GM23338 (cell line): Measurements from ENCODE around the gene TRAF3. TPM values are rescaled to one million over a fixed set of nuclear protein-coding genes. Genes with fewer than 3 reads are reported as not detected.

Experiments used
- ATAC-seq: fragments of 200-7000 bp; cut with Tn5 transposase; 3 replicates; pipeline ENCODE4 v1.9.1; 2020
- DNase-seq: peaks from one replicate; pipeline ENCODE4 v3.0.0-alpha.2; 2015; ENCODE audit warnings: low spot score
- H2AFZ ChIP-seq: fragments of 200-600 bp; sonication (generic); 2 replicates; pipeline ENCODE4 v1.8.0; 2016; ENCODE audit warnings: antibody characterized with exemption, mild to moderate bottlenecking, moderate library complexity
- H3F3A ChIP-seq: fragments of 200-600 bp; sonication (generic); replicated peaks from 2 replicates; pipeline ENCODE4 v1.8.0; 2017; ENCODE audit warnings: antibody characterized with exemption, mixed run types, low read depth
- H3K27ac ChIP-seq: fragments of 200-600 bp; sonication (generic); 2 replicates; pipeline ENCODE4 v1.6.1; 2016; ENCODE audit warnings: low read depth
- H3K27me3 ChIP-seq: fragments of 200-600 bp; sonication (generic); 2 replicates; pipeline ENCODE4 v1.8.0; 2016; ENCODE audit warnings: mild to moderate bottlenecking, mixed run types, moderate library complexity; ENCODE audit not compliant: insufficient read depth
- H3K36me3 ChIP-seq: fragments of 200-600 bp; sonication (generic); 2 replicates; pipeline ENCODE4 v1.8.0; 2016; ENCODE audit warnings: mild to moderate bottlenecking; ENCODE audit not compliant: insufficient read depth
- H3K4me1 ChIP-seq: fragments of 200-600 bp; sonication (generic); 2 replicates; pipeline ENCODE4 v1.8.0; 2016; ENCODE audit warnings: mild to moderate bottlenecking, moderate library complexity; ENCODE audit not compliant: insufficient read depth
- H3K4me2 ChIP-seq: fragments of 200-600 bp; sonication (generic); 2 replicates; pipeline ENCODE4 v1.7.1; 2017; ENCODE audit warnings: mixed run types
- H3K4me3 ChIP-seq: fragments of 200-600 bp; sonication (generic); 2 replicates; pipeline ENCODE4 v1.6.1; 2016; ENCODE audit warnings: mixed run types
- H3K79me2 ChIP-seq: fragments of 200-600 bp; sonication (generic); replicated peaks from 2 replicates; pipeline ENCODE4 v1.8.0; 2017; ENCODE audit warnings: mild to moderate bottlenecking; ENCODE audit not compliant: insufficient read depth
- H3K9me2 ChIP-seq: fragments of 200-600 bp; sonication (generic); 2 replicates; pipeline ENCODE4 v1.8.0; 2017; ENCODE audit not compliant: insufficient read depth
- H4K20me1 ChIP-seq: fragments of 200-600 bp; sonication (generic); replicated peaks from 2 replicates; pipeline ENCODE4 v1.8.0; 2017; ENCODE audit warnings: mild to moderate bottlenecking; ENCODE audit not compliant: insufficient read depth
- H3K27ac Mint-ChIP-seq: 2 replicates; pipeline ENCODE4 v1.8.0; 2020; ENCODE audit warnings: inconsistent platforms, mild to moderate bottlenecking, moderate library complexity, mixed read lengths
- H3K27me3 Mint-ChIP-seq: 3 replicates; pipeline ENCODE4 v1.8.0; 2022; ENCODE audit warnings: low read depth, mild to moderate bottlenecking, moderate library complexity, mixed read lengths, inconsistent platforms; ENCODE audit not compliant: insufficient read depth, poor library complexity
- H3K36me3 Mint-ChIP-seq: 3 replicates; pipeline ENCODE4 v1.8.0; 2021; ENCODE audit warnings: low read depth, mild to moderate bottlenecking, inconsistent platforms, moderate library complexity, mixed read lengths
- H3K4me1 Mint-ChIP-seq: 3 replicates; pipeline ENCODE4 v1.8.0; 2020; ENCODE audit warnings: mild to moderate bottlenecking, inconsistent platforms, mixed read lengths
- H3K4me3 Mint-ChIP-seq: 3 replicates; pipeline ENCODE4 v1.8.0; 2021; ENCODE audit warnings: moderate library complexity, mild to moderate bottlenecking, inconsistent platforms, mixed read lengths
- H3K9me3 Mint-ChIP-seq: 3 replicates; pipeline ENCODE4 v1.8.0; 2020; ENCODE audit warnings: moderate library complexity, mild to moderate bottlenecking, inconsistent platforms, mixed read lengths
- CREB1 ChIP-seq: fragments of 250-450 bp; sonication (Bioruptor Pico); IDR thresholded peaks from 2 replicates; pipeline ENCODE4 v1.5.0; 2020; ENCODE audit warnings: low read depth, mild to moderate bottlenecking, moderate library complexity
- EZH2 ChIP-seq: fragments of 200-600 bp; sonication (generic); IDR thresholded peaks from one replicate; pipeline ENCODE4 v1.8.0; 2017; ENCODE audit warnings: antibody characterized with exemption, mild to moderate bottlenecking, low read depth; ENCODE audit not compliant: unreplicated experiment
- EZH2phosphoT487 ChIP-seq: fragments of 200-600 bp; sonication (generic); IDR thresholded peaks from one replicate; pipeline ENCODE4 v1.8.1; 2018; ENCODE audit warnings: antibody characterized with exemption; ENCODE audit not compliant: unreplicated experiment
- ZNF114 ChIP-seq: fragments of 250-450 bp; sonication (Bioruptor Pico); IDR thresholded peaks from 2 replicates; pipeline ENCODE4 v1.5.0; 2020; ENCODE audit warnings: mild to moderate bottlenecking, moderate library complexity
- ZNF462 ChIP-seq: fragments of 250-450 bp; sonication (Bioruptor Pico); IDR thresholded peaks from 2 replicates; pipeline ENCODE4 v1.5.0; 2020; ENCODE audit warnings: mild to moderate bottlenecking, moderate library complexity
- polyA plus RNA-seq: library from polyadenylated mRNA; unstranded; fragments of >200 nt; fragmentation: Nextera tagmentation; extraction: Ambion mirVana; gene quantifications from 2 replicates; pipeline ENCODE4 v1.2.1, GENCODE V29; 2016
- total RNA-seq: library from RNA; depleted of rRNA; stranded (reverse); fragments of >200 nt; shearing (Covaris generic); gene quantifications from 2 replicates; pipeline ENCODE4 v1.2.3, GENCODE V29; 2014

TRAF3 gene
- total and polyA plus RNA-seq, 2 experiments from 2014 or later = 3.7 to 9.3 TPM

GRCh38 chr14:102826161-102826560 is 48.9 kb downstream of the TRAF3 start:
- H3K27me3 ChIP-seq = no peaks in the 10 kb centered on the region
- H3K4me1 Mint-ChIP-seq = peaks cover 61% of the 10 kb centered on the region
- no peak overlapping the region; the same call in 1 of the 2 replicates for H3K27ac Mint-ChIP-seq
- H3K36me3 ChIP-seq = no peaks in the 10 kb centered on the region
- H3K4me2 ChIP-seq = no peak overlapping the region
- peaks cover 2% of the 10 kb centered on the region for H3K27me3 Mint-ChIP-seq
- no peaks in the 10 kb centered on the region for H3F3A ChIP-seq
- H4K20me1 ChIP-seq = no peaks in the 10 kb centered on the region
- peaks cover 65% of the 10 kb centered on the region for H3K4me1 ChIP-seq
- no peaks in the 10 kb centered on the region for H3K9me3 Mint-ChIP-seq
- no peak overlapping the region for H3K4me3 ChIP-seq
- no peak overlapping the region for H2AFZ ChIP-seq
- DNase-seq = no peak
- no peaks in the 10 kb centered on the region for H3K36me3 Mint-ChIP-seq
- TF ChIP-seq ZNF462 (CRISPR knock-in tag) = no peak
- TF ChIP-seq CREB1 (CRISPR knock-in tag) = no peak
- TF ChIP-seq EZH2 = no peak
- TF ChIP-seq ZNF114 (CRISPR knock-in tag) = no peak
- no peak for TF ChIP-seq EZH2phosphoT487
- no peak; the same call in 2 of the 3 replicates for ATAC-seq
- no peak overlapping the region for H3K4me3 Mint-ChIP-seq
- H3K79me2 ChIP-seq = peaks cover 41% of the 10 kb centered on the region
- no peaks in the 10 kb centered on the region for H3K9me2 ChIP-seq
- no peak overlapping the region for H3K27ac ChIP-seq
